Thyroid gland (tissue), 4 donors: ENCODE results near the gene MYB.

Experiments
- POLR2A ChIP-seq, 2 donors: fragments of 450-650 bp; IDR thresholded peaks; one replicate each; pipeline ENCODE4 v1.6.1; 2017; ENCODE audit warnings: antibody characterized with exemption in 2 of 2, mild to moderate bottlenecking in 2 of 2, moderate library complexity in 1 of 2
- TF ChIP-seq, protein P1 (sequence below), 6 experiments: fragments of 200-600 bp in 3 of 6; fragments of 450-650 bp in 3 of 6; sonication (generic) in 3 of 6; IDR thresholded peaks; one replicate each; pipeline ENCODE4 v1.5.1; 2016 to 2019; ENCODE audit warnings: antibody characterized with exemption in 6 of 6, mild to moderate bottlenecking in 2 of 6, inconsistent platforms in 1 of 6, moderate library complexity in 1 of 6

DNA sequence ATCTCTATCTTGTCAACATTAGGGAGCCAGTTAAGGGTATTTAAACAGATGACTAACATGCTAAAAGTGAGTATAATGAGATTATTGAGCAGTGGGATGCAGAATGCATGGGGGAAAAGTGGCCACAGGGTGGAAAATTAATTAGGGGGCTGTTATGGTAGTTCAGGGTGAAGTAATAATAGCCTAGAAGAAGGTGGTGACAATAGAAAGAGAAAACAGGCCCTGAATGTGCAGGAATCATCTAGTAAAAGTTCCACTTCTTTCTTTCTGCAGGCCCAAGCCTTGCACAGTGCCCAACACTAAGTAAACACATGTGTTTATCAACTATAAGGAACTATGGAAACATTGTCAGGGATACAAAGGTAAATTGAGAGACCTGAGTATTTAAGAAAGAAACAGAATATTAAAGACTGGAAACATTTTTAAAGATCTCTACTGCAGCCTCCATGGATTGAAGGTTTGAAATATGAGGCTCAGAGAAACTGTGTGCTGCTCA lies 7.1 kb upstream of the MYB start:
- TF ChIP-seq, protein P1, sequence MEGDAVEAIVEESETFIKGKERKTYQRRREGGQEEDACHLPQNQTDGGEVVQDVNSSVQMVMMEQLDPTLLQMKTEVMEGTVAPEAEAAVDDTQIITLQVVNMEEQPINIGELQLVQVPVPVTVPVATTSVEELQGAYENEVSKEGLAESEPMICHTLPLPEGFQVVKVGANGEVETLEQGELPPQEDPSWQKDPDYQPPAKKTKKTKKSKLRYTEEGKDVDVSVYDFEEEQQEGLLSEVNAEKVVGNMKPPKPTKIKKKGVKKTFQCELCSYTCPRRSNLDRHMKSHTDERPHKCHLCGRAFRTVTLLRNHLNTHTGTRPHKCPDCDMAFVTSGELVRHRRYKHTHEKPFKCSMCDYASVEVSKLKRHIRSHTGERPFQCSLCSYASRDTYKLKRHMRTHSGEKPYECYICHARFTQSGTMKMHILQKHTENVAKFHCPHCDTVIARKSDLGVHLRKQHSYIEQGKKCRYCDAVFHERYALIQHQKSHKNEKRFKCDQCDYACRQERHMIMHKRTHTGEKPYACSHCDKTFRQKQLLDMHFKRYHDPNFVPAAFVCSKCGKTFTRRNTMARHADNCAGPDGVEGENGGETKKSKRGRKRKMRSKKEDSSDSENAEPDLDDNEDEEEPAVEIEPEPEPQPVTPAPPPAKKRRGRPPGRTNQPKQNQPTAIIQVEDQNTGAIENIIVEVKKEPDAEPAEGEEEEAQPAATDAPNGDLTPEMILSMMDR (IDR thresholded peaks at IDR 0.05): no peak
- no peak for TF ChIP-seq POLR2A (IDR thresholded peaks at IDR 0.05)
